ENCODE data around the gene IGSF9.

DNA sequence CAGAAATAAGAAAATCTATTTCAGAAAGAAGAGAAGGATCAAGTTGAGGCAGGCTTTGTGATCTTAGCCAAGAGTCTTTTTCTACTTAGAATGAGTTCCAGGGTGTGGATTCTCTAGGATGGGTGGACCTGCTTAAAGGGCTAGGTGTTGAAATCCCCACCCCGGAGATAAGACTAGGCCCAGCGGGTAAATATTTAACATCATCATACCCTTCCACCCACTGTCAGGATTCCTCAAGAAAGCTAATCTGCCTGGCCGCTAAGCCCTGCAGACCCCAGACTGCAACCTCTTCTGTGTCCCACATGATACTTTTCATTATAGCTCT lies 5.8 kb downstream of the IGSF9 start:
- TF ChIP-seq, protein P1, sequence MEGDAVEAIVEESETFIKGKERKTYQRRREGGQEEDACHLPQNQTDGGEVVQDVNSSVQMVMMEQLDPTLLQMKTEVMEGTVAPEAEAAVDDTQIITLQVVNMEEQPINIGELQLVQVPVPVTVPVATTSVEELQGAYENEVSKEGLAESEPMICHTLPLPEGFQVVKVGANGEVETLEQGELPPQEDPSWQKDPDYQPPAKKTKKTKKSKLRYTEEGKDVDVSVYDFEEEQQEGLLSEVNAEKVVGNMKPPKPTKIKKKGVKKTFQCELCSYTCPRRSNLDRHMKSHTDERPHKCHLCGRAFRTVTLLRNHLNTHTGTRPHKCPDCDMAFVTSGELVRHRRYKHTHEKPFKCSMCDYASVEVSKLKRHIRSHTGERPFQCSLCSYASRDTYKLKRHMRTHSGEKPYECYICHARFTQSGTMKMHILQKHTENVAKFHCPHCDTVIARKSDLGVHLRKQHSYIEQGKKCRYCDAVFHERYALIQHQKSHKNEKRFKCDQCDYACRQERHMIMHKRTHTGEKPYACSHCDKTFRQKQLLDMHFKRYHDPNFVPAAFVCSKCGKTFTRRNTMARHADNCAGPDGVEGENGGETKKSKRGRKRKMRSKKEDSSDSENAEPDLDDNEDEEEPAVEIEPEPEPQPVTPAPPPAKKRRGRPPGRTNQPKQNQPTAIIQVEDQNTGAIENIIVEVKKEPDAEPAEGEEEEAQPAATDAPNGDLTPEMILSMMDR (IDR thresholded peaks at IDR 0.05), result no peak
- no peak for TF ChIP-seq POLR2A (IDR thresholded peaks at IDR 0.05; ENCODE audit: low read depth)
- TF ChIP-seq POLR2AphosphoS5 (IDR thresholded peaks at IDR 0.05), result no peak
